Measurements from ENCODE around the gene ZBTB34. TPM values are rescaled to one million over a fixed set of nuclear protein-coding genes. Genes with fewer than 3 reads are reported as not detected.

ZBTB34 gene
- total RNA-seq, 3 donors from 2014 or later (not counting 1 experiment from before 2014, with no cell fraction given): 8.9 to 13.9 (median 12.0) TPM

DNA sequence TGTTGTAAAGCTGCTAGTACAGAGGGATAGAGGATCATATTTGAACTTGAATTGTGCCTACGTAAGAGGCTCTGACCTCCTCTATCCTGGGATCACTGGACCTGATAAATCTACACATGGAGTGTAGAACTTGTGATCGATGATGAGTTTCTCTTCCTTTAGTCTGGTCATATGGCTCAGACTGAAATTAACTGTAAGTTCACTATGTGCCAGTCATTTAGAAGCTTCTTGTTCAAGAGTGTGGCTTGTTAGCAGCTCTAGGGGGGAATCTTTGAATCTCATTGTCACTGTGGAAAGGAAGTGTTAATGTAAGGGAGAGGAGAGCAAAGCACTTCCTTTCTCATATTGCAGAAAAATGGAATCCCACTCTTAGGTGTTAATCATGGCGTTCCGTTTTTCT lies 12.1 kb downstream of the ZBTB34 start:
- Histone ChIP-seq H3K36me3 (ENCODE audit: control insufficient read depth, insufficient read depth, low read length) (no peaks in the 10 kb centered on the region), H3K4me3 (ENCODE audit: low read length) (no peak overlapping the region), H3K27ac (ENCODE audit: low read length) (no peak overlapping the region), H3K27me3 (ENCODE audit: control insufficient read depth, insufficient read depth, low read length) (no peaks in the 10 kb centered on the region), H3K4me1 (ENCODE audit: control insufficient read depth, insufficient read depth, low read length) (peaks cover 10% of the 10 kb centered on the region), H3K9me3 (ENCODE audit: control insufficient read depth, insufficient read depth, low read length) (no peaks in the 10 kb centered on the region)
- TF ChIP-seq, protein P1, sequence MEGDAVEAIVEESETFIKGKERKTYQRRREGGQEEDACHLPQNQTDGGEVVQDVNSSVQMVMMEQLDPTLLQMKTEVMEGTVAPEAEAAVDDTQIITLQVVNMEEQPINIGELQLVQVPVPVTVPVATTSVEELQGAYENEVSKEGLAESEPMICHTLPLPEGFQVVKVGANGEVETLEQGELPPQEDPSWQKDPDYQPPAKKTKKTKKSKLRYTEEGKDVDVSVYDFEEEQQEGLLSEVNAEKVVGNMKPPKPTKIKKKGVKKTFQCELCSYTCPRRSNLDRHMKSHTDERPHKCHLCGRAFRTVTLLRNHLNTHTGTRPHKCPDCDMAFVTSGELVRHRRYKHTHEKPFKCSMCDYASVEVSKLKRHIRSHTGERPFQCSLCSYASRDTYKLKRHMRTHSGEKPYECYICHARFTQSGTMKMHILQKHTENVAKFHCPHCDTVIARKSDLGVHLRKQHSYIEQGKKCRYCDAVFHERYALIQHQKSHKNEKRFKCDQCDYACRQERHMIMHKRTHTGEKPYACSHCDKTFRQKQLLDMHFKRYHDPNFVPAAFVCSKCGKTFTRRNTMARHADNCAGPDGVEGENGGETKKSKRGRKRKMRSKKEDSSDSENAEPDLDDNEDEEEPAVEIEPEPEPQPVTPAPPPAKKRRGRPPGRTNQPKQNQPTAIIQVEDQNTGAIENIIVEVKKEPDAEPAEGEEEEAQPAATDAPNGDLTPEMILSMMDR (IDR thresholded peaks at IDR 0.05): no peak
- H3K4me3 Mint-ChIP-seq: no peak overlapping the region
- 84% methylated on average over 4 of the region's 4 CpGs for WGBS (ENCODE audit: insufficient coverage)
- DNase-seq (no peak), ATAC-seq (no peak)
- H3K36me3 Mint-ChIP-seq: no peaks in the 10 kb centered on the region
- peak overlapping the region; percentile 13 to 41 for H3K27ac Mint-ChIP-seq
- H3K9me3 Mint-ChIP-seq: no peaks in the 10 kb centered on the region
- intact Hi-C loops (cut with micrococcal nuclease): no loop called here
- no peaks in the 10 kb centered on the region for H3K27me3 Mint-ChIP-seq (ENCODE audit: low read depth in 2 of 2)
- peaks cover 43 to 66% of the 10 kb centered on the region in 2 donors for H3K4me1 Mint-ChIP-seq

DNA sequence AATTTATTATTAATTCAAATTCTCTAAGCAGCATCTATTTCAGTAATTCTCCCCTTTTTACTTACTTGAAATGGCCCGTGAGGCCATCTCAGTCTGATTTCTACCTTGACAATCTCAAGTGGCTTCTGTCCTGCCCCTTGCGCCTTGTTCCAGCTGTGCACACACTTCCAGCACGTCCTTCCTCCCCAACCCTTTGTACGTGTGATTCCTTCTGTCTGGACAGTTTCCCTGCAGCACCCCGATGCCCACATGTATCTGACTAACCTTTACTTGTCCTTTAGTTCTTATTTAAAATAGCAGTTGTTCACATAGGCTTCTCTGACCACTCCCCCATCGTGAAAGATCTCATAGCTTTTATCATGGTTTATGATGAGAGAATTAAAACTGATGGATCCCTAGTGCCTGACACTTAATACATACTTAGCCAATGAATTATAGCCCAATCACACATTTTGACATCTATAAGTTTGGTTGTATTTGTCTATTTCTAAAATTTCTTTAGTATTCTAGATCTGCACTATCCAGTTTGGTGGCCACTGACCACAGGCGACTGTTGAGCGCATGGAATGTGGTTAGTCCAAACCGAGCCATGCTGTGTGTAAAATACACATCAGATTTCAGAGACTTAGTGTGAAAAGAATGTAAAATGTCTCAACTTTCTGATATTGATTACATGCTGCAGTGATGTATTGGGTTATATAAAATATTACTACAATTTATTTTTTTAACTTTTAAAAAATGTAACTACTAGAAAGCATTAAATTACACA lies 14.3 kb downstream of the ZBTB34 start:
- peaks cover 16% of the 10 kb centered on the region for H3K4me1 ChIP-seq (ENCODE audit: control insufficient read depth, insufficient read depth, low read length)
- Mint-ChIP-seq H3K27ac (peak overlapping the region in 1 of 2 donors; percentile 56), H3K27me3 (ENCODE audit: low read depth in 2 of 2) (no peaks in the 10 kb centered on the region), H3K36me3 (no peaks in the 10 kb centered on the region), H3K4me1 (peaks cover 36 to 60% of the 10 kb centered on the region in 2 donors), H3K4me3 (no peak overlapping the region), H3K9me3 (no peaks in the 10 kb centered on the region)
- WGBS (ENCODE audit: insufficient coverage): 75% methylated on average over 8 of the region's 9 CpGs
- H3K36me3 ChIP-seq (ENCODE audit: control insufficient read depth, insufficient read depth, low read length): peaks cover 4% of the 10 kb centered on the region
- intact Hi-C loops (cut with micrococcal nuclease): no loop called here
- H3K27me3 ChIP-seq (ENCODE audit: control insufficient read depth, insufficient read depth, low read length): no peaks in the 10 kb centered on the region
- H3K9me3 ChIP-seq (ENCODE audit: control insufficient read depth, insufficient read depth, low read length): no peaks in the 10 kb centered on the region
- TF ChIP-seq, protein P1 (IDR thresholded peaks at IDR 0.05): no peak
- ATAC-seq: peak in 1 of 3 donors; percentile 31
- no peak overlapping the region for H3K4me3 ChIP-seq (ENCODE audit: low read length)
- H3K27ac ChIP-seq (ENCODE audit: low read length): no peak overlapping the region
- no peak for DNase-seq

DNA sequence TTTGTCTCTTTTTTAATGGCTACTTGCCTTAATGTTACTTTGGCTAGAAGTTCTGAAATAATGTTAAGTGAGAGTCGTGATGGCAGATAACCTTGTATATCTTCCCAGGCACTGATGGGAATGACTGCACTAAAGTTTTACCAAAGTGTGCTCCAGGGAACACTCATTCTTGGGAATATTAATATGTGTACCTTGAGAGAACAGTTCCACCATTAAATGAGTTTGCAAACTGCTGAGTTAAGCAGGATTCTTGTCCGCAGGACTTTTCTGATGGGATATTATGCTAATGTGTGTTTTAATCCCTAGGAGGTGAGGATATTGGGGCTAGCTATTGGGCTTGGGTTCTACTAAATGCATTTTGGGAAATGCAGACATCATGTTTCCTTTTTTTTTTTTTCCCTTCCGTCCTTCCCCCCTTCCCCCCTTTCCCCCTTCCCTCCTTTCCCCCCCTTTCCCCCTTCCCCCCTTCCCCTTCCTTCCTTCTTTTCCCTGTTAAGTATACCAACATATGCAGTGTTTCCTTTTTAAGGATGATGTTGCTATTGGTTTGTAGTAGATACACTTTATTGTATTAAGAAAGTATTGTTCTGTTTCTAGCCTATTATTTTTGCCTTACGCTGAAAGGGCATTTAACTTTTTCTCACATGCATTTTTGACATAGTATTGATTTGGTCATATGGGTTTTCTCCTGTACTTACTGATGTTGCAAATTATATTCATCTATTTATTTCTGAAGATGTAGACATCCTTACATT lies 15.5 kb downstream of the ZBTB34 start:
- Histone ChIP-seq H3K36me3 (ENCODE audit: control insufficient read depth, insufficient read depth, low read length) (peaks cover 16% of the 10 kb centered on the region), H3K9me3 (ENCODE audit: control insufficient read depth, insufficient read depth, low read length) (no peaks in the 10 kb centered on the region), H3K4me3 (ENCODE audit: low read length) (no peak overlapping the region), H3K4me1 (ENCODE audit: control insufficient read depth, insufficient read depth, low read length) (peaks cover 16% of the 10 kb centered on the region), H3K27me3 (ENCODE audit: control insufficient read depth, insufficient read depth, low read length) (no peaks in the 10 kb centered on the region), H3K27ac (ENCODE audit: low read length) (no peak overlapping the region)
- no peak for ATAC-seq
- Mint-ChIP-seq H3K4me3 (no peak overlapping the region), H3K9me3 (no peaks in the 10 kb centered on the region), H3K36me3 (no peaks in the 10 kb centered on the region), H3K27me3 (ENCODE audit: low read depth in 2 of 2) (no peaks in the 10 kb centered on the region), H3K4me1 (peaks cover 37 to 60% of the 10 kb centered on the region in 2 donors), H3K27ac (peak overlapping the region; percentile 83 to 84)
- intact Hi-C loops (cut with micrococcal nuclease): no loop called here
- TF ChIP-seq, protein P1 (IDR thresholded peaks at IDR 0.05): no peak
- WGBS (ENCODE audit: insufficient coverage): 100% methylated on average over 2 of the region's 4 CpGs
- DNase-seq: no peak
